ENCODE measurements around the gene KCTD3.

Gene KCTD3

DNA sequence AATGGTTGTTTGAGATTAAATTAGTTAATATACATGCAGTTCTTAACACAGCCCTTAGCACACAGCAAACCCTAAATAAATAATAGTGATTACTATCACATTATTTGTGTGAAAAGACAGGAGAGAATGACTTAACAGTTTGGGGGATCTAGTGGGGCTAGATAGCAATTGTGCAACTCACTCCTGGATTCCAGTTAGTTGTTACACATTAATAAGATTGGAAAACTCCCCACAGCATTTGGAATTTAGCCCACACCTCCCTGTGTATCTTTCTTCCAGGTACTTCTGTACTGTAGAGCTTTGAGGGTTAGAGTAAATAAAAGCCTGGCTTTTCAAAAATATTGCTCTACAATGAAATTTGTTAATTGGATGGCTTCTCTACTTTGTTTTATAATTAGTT is 93.2 kb downstream of the KCTD3 start:
- DNase-seq = no peak

GRCh38 chr1:215661033-215661432 is 93.9 kb downstream of the KCTD3 start:
- no peak for DNase-seq

- DNase-seq = no peak
These were observed 98.1 kb downstream of the KCTD3 start for GRCh38 chr1:215665215-215665614.

DNA sequence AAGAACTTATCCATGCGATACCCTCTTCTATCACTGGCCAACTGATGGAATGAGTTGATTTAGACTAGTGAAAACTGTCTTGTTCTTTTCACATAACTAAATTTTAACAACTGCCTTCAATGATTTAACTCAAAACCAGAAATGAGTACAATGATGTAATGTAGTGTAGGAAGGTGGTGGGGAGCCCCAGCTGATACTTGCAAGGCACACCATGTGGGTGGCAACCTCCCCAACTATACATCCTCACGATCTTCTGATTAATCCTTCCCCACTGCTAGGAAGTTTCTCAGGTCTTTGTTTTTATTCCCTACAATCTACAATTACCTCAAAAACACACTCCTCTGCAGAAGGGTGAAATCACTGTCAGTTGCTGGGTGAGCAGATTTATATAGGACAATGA is 100.7 kb downstream of the KCTD3 start:
- DNase-seq = no peak

DNA sequence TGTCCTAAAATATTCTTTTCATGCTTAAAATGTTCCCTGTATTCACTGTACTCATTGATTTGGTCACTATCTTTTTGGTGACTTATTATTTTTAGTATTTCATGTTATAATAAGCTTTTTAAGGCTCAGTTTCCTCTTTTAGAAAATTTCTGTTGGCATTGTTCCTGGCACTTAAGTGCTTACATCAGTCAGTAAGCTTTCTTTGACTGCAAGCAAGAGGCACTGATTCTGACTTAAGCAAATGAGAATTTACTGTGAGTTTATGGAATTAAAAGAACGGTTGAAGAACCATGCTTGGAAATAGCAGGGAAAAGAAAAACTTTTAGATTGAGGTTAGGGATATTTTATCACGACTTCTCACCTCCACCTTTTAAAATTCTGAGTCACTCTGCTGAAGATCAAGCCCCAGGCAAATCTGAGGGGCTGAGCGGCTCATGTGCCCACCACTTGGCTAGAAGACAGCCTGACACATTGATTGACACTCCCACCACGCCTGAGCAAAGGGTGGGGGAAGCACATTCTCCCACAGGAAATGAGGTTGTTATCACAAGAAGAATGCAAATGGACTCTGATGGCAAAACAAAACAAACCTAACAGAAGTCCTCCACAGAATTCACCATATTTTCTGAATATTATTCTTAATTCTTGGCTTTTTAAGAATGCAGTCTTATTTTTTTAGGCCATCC is 102.8 kb downstream of the KCTD3 start:
- DNase-seq = no peak

Data from inflammatory macrophage (primary cell).